Omental fat pad (tissue), 4 donors: ENCODE results near the gene CUBN. TPM values are rescaled to one million over a fixed set of nuclear protein-coding genes. Genes with fewer than 3 reads are reported as not detected.

Source experiments
- ATAC-seq: fragments of 150-250 bp; one replicate; pipeline ENCODE4 v1.9.1; 2016; ENCODE audit warnings: mild to moderate bottlenecking, moderate library complexity; ENCODE audit not compliant: low FRiP score
- DNase-seq: peaks from one replicate; pipeline ENCODE4 v3.0.0-alpha.2; 2019; ENCODE audit warnings: low spot score
- total RNA-seq, 4 donors: library from RNA; depleted of rRNA; stranded (reverse); fragments of >200 nt; gene quantifications; one replicate each; pipeline ENCODE4 v1.1.0, GENCODE V29; 2016
- TF ChIP-seq, protein P1 (sequence below), 3 donors: fragments of 450-650 bp; IDR thresholded peaks; one replicate each; pipeline ENCODE4 v1.5.1; 2016 to 2017; ENCODE audit warnings: antibody characterized with exemption in 3 of 3, mild to moderate bottlenecking in 3 of 3, moderate library complexity in 2 of 3

The CUBN gene
- total RNA-seq, 4 donors from 2014 or later: 1.6 to 4.5 (median 2.2) TPM

DNA sequence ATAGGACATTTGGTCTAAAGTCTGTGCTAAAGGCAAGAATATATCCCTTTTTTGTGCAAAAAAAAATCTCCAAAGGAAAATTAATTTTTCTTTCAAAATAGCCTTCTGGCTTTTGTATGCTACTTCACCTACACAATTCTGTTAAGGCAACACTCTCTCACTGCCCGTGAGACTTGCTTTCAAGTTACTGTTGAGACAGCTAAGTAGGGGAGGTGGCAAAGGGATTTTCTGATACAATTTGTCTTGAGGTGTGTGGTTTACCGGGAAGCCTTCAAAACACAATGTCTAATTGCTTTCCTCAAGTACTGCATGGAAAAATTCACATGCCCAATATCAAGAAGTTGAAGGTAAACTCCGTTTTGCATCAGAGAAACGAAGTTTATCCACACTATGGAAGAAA is 261.6 kb downstream of the CUBN start:
- ATAC-seq: no peak
- TF ChIP-seq, protein P1, sequence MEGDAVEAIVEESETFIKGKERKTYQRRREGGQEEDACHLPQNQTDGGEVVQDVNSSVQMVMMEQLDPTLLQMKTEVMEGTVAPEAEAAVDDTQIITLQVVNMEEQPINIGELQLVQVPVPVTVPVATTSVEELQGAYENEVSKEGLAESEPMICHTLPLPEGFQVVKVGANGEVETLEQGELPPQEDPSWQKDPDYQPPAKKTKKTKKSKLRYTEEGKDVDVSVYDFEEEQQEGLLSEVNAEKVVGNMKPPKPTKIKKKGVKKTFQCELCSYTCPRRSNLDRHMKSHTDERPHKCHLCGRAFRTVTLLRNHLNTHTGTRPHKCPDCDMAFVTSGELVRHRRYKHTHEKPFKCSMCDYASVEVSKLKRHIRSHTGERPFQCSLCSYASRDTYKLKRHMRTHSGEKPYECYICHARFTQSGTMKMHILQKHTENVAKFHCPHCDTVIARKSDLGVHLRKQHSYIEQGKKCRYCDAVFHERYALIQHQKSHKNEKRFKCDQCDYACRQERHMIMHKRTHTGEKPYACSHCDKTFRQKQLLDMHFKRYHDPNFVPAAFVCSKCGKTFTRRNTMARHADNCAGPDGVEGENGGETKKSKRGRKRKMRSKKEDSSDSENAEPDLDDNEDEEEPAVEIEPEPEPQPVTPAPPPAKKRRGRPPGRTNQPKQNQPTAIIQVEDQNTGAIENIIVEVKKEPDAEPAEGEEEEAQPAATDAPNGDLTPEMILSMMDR (IDR thresholded peaks at IDR 0.05): no peak
- DNase-seq: no peak

- TF ChIP-seq, protein P1 (IDR thresholded peaks at IDR 0.05): no peak
- no peak for DNase-seq
- ATAC-seq: no peak
These were observed 262.1 kb downstream of the CUBN start for GRCh38 chr10:16867556-16867955.

DNA sequence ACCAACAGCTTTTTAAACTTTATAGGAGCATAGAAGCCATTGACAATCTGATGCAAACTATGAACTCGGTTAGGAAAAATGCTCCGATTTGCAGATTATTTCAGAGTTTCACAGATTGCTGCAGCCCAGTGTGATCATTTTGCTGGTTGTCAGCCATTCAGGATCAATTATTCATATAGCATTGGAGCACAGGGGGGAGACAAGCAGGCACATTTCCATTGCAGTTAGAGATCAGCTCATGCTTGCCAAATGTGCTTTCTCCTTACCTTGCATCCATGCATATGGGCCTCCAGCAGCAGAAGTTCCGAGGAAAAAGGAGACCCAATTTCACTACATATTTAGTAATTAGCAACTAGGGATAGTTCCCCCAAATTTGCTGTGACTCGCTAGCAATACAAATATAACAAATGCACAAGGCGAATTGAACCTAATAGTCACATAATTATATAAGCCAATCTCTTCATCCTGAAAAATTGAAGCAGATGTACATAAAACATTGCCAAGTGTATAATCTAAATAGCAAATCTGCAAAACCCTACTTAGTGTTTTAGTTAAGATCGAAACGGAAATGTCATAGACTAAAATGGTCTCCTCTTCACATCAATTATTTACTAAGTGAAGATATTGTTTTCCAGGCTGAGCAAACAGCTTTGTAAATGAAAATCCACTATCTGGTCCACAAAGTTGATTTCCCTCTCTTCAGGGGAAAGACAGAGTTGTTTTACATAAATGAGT is 262.9 kb downstream of the CUBN start:
- DNase-seq (no peak), ATAC-seq (no peak)
- TF ChIP-seq, protein P1 (IDR thresholded peaks at IDR 0.05): no peak

DNA sequence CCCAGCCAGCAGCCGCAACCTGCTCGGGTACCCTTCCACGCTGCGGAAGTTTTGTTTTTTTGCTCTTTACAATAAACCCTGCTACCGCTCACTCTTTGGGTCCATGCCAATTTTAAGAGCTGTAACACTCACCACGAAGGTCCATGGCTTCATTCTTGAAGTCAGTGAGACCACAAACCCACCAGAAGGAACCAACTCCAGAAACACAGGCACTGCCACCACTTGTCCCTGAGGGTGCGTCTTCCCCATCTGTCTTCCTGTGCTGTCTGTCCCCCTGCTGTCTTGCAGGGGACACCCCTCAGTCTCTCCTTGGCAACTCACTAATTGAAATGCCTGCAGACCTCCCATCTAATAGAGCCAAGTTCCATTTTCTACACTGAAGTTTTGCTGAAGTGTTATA is 263.8 kb downstream of the CUBN start:
- ATAC-seq (no peak), DNase-seq (no peak)
- TF ChIP-seq, protein P1 (IDR thresholded peaks at IDR 0.05): no peak

- DNase-seq: no peak
- ATAC-seq: no peak
- TF ChIP-seq, protein P1 (IDR thresholded peaks at IDR 0.05): no peak
These were observed 265.8 kb downstream of the CUBN start for GRCh38 chr10:16863766-16864165.

GRCh38 chr10:16857419-16857818 is 272.2 kb downstream of the CUBN start:
- ATAC-seq (no peak), DNase-seq (no peak)

More at GRCh38 chr10:16857419-16857818, 272.2 kb downstream of the CUBN start:
- TF ChIP-seq, protein P1 (IDR thresholded peaks at IDR 0.05): no peak
